SK-N-SH treated with all-trans-retinoic acid at 6 μM for 48 hours (cell line): ENCODE measurements around the gene GNS.

Source experiments
- ATAC-seq: fragments of 200-7000 bp; cut with Tn5 transposase; 3 replicates; pipeline ENCODE4 v1.9.1; 2020; ENCODE audit warnings: mild to moderate bottlenecking, moderate library complexity
- BACH2 ChIP-seq: fragments of 250-450 bp; sonication (Bioruptor Pico); IDR thresholded peaks from 2 replicates; pipeline ENCODE4 v1.9.0; 2021; ENCODE audit warnings: mild to moderate bottlenecking, borderline replicate concordance
- CREB5 ChIP-seq: fragments of 250-450 bp; sonication (Bioruptor Pico); IDR thresholded peaks from 2 replicates; pipeline ENCODE4 v1.5.1; 2020; ENCODE audit warnings: low read depth, mild to moderate bottlenecking, moderate library complexity
- CSDC2 ChIP-seq: fragments of 250-450 bp; sonication (Bioruptor Pico); IDR thresholded peaks from 2 replicates; pipeline ENCODE4 v1.5.0; 2020; ENCODE audit warnings: mild to moderate bottlenecking, moderate library complexity
- CSRNP3 ChIP-seq: fragments of 250-450 bp; sonication (Bioruptor Pico); IDR thresholded peaks from 2 replicates; pipeline ENCODE4 v1.5.1; 2021; ENCODE audit warnings: mild to moderate bottlenecking, moderate library complexity
- ESRRG ChIP-seq: fragments of 250-450 bp; sonication (Bioruptor Pico); IDR thresholded peaks from 2 replicates; pipeline ENCODE4 v1.6.1; 2021; ENCODE audit warnings: mild to moderate bottlenecking
- GLIS3 ChIP-seq: fragments of 250-450 bp; sonication (Bioruptor Pico); IDR thresholded peaks from 2 replicates; pipeline ENCODE4 v1.5.0; 2020; ENCODE audit warnings: mild to moderate bottlenecking, moderate library complexity
- ISL1 ChIP-seq: fragments of 250-450 bp; sonication (Bioruptor Pico); IDR thresholded peaks from 2 replicates; pipeline ENCODE4 v2.1.2; 2022; ENCODE audit warnings: mild to moderate bottlenecking, moderate library complexity
- PATZ1 ChIP-seq: fragments of 250-450 bp; sonication (Bioruptor Pico); IDR thresholded peaks from 2 replicates; pipeline ENCODE4 v1.8.0; 2020; ENCODE audit warnings: mild to moderate bottlenecking, moderate library complexity, borderline replicate concordance
- POU6F1 ChIP-seq: fragments of 250-450 bp; sonication (Bioruptor Pico); IDR thresholded peaks from 2 replicates; pipeline ENCODE4 v1.8.0; 2021; ENCODE audit warnings: low read depth, mild to moderate bottlenecking, moderate library complexity, borderline replicate concordance
- PPARA ChIP-seq: fragments of 250-450 bp; sonication (Bioruptor Pico); IDR thresholded peaks from 2 replicates; pipeline ENCODE4 v1.5.0; 2020; ENCODE audit warnings: mild to moderate bottlenecking, borderline replicate concordance
- RARB ChIP-seq: fragments of 250-450 bp; sonication (Bioruptor Pico); IDR thresholded peaks from 2 replicates; pipeline ENCODE4 v1.8.0; 2021; ENCODE audit warnings: mild to moderate bottlenecking, moderate library complexity
- SNAI2 ChIP-seq: fragments of 250-450 bp; sonication (Bioruptor Pico); IDR thresholded peaks from 2 replicates; pipeline ENCODE4 v1.5.0; 2020; ENCODE audit warnings: mild to moderate bottlenecking, moderate library complexity
- TCF4 ChIP-seq: fragments of 250-450 bp; sonication (Bioruptor Pico); IDR thresholded peaks from 2 replicates; pipeline ENCODE4 v1.8.0; 2021; ENCODE audit warnings: mild to moderate bottlenecking, moderate library complexity, borderline replicate concordance
- TOX ChIP-seq: fragments of 250-450 bp; sonication (Bioruptor Pico); IDR thresholded peaks from 2 replicates; pipeline ENCODE4 v1.8.0; 2021; ENCODE audit warnings: mild to moderate bottlenecking, moderate library complexity, borderline replicate concordance
- TSHZ2 ChIP-seq: fragments of 250-450 bp; sonication (Bioruptor Pico); IDR thresholded peaks from 2 replicates; pipeline ENCODE4 v1.5.0; 2020; ENCODE audit warnings: mild to moderate bottlenecking, moderate library complexity
- ZC3H10 ChIP-seq: fragments of 250-450 bp; sonication (Bioruptor Pico); IDR thresholded peaks from 2 replicates; pipeline ENCODE4 v1.5.1; 2021; ENCODE audit warnings: mild to moderate bottlenecking, moderate library complexity
- ZFP3 ChIP-seq: fragments of 250-450 bp; sonication (Bioruptor Pico); IDR thresholded peaks from 2 replicates; pipeline ENCODE4 v1.5.0; 2020; ENCODE audit warnings: mild to moderate bottlenecking, moderate library complexity
- ZFP30 ChIP-seq: fragments of 450-650 bp; formaldehyde crosslinking; IDR thresholded peaks from 2 replicates; pipeline ENCODE4 v1.5.0; 2022; ENCODE audit warnings: mild to moderate bottlenecking, moderate library complexity
- ZNF70 ChIP-seq: fragments of 450-650 bp; formaldehyde crosslinking; IDR thresholded peaks from 2 replicates; pipeline ENCODE4 v1.5.0; 2020; ENCODE audit warnings: mild to moderate bottlenecking, moderate library complexity

Gene GNS

GRCh38 chr12:64791036-64791435 is 31.8 kb upstream of the GNS start (continued):
- TF ChIP-seq CSRNP3 (CRISPR knock-in tag), result no peak

- TF ChIP-seq ZFP30 (no peak), ZC3H10 (CRISPR knock-in tag) (no peak), ZFP3 (no peak), TOX (CRISPR knock-in tag) (no peak), ISL1 (CRISPR knock-in tag) (no peak), ZNF70 (CRISPR knock-in tag) (no peak), GLIS3 (CRISPR knock-in tag) (no peak), BACH2 (CRISPR knock-in tag) (no peak), CSDC2 (CRISPR knock-in tag) (no peak)
- TF ChIP-seq, all 23 proteins: peak for 0
- no peak for ATAC-seq
Measured at GRCh38 chr12:64790166-64790565, 31.0 kb upstream of the GNS start.

GRCh38 chr12:64785838-64786237 is 26.6 kb upstream of the GNS start:
- no peak for ATAC-seq
- TF ChIP-seq ZFP30 (no peak), ESRRG (CRISPR knock-in tag) (no peak), CSRNP3 (CRISPR knock-in tag) (no peak), CSDC2 (CRISPR knock-in tag) (no peak), TSHZ2 (CRISPR knock-in tag) (no peak), PPARA (CRISPR knock-in tag) (no peak), SNAI2 (CRISPR knock-in tag) (no peak), ZNF70 (CRISPR knock-in tag) (no peak), RARB (CRISPR knock-in tag) (no peak), ZC3H10 (CRISPR knock-in tag) (no peak), TCF4 (CRISPR knock-in tag) (no peak), ISL1 (CRISPR knock-in tag) (no peak), TOX (CRISPR knock-in tag) (no peak)

- TF ChIP-seq TOX (CRISPR knock-in tag) (no peak), PATZ1 (no peak), ZFP3 (no peak)
- no peak for ATAC-seq
Measured at GRCh38 chr12:64782191-64782876, 23.1 kb upstream of the GNS start.

GRCh38 chr12:64781280-64782190 is 22.3 kb upstream of the GNS start:
- ATAC-seq, result no peak; the same call in 1 of the 3 replicates
- TF ChIP-seq POU6F1 (CRISPR knock-in tag), result no peak
- TF ChIP-seq TSHZ2 (CRISPR knock-in tag), result no peak
- no peak for TF ChIP-seq CREB5 (CRISPR knock-in tag)
